ENCODE data around the gene SGPP2.

The SGPP2 gene

DNA sequence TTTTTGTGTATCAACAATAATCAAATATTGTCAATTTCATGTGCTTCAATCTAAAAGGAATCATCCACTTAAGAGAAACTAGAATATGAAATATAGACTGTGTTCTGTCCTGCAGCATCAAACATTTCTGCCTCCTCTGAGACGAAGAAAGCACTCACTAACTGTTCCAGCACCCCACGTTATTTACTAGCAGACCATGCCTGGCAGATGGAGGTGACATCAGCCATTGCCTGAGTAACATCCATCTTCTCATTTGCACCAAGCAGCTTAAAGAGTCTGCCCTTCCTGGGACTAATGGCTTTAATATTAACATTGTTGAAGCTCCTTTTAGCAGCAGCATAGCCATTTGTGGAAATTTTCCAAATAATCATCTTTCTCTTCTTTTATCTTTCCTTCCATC, 25.7 kb downstream of the SGPP2 start:
- no peak for DNase-seq (ENCODE audit: low read depth)
- H3K4me3 ChIP-seq (ENCODE audit: low read depth, low read length): no peak overlapping the region
- no peak for TF ChIP-seq CTCF (IDR thresholded peaks at IDR 0.05; ENCODE audit: control insufficient read depth, extremely low read depth, insufficient read depth)

- TF ChIP-seq CTCF (IDR thresholded peaks at IDR 0.05; ENCODE audit: control insufficient read depth, extremely low read depth, insufficient read depth): no peak
- DNase-seq (ENCODE audit: low read depth): no peak
- no peak overlapping the region for H3K4me3 ChIP-seq (ENCODE audit: low read depth, low read length)
Observed at GRCh38 chr2:222451224-222451674, 26.9 kb downstream of the SGPP2 start.

GRCh38 chr2:222452422-222452950, 28.1 kb downstream of the SGPP2 start:
- no peak for DNase-seq (ENCODE audit: low read depth)
- no peak for TF ChIP-seq CTCF (IDR thresholded peaks at IDR 0.05; ENCODE audit: control insufficient read depth, extremely low read depth, insufficient read depth)
- H3K4me3 ChIP-seq (ENCODE audit: low read depth, low read length): no peak overlapping the region

GRCh38 chr2:222456479-222457077, 32.2 kb downstream of the SGPP2 start:
- H3K4me3 ChIP-seq (ENCODE audit: low read depth, low read length): no peak overlapping the region
- TF ChIP-seq CTCF (IDR thresholded peaks at IDR 0.05; ENCODE audit: control insufficient read depth, extremely low read depth, insufficient read depth): no peak
- DNase-seq (ENCODE audit: low read depth): no peak

DNA sequence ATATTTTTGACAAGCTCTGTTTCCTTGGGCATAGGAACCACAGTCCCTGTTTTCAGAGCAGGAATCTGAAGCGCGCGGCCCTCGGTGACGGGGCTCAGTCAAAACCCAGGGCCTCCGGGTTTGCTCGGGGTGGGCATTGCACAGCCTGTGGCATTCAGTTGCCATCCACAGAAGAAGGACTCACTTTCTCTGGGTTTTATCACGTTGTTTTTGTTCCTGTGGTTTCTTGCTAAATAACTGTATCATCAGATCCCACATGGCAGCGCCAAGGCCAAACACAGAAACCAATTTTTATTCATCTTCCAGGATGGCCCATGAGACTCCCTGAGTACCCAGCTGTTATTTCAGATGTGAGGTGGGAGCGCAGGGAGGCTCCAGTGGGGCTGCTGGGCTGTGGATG, 35.6 kb downstream of the SGPP2 start:
- no peak overlapping the region for H3K4me3 ChIP-seq (ENCODE audit: low read depth, low read length)
- TF ChIP-seq CTCF (IDR thresholded peaks at IDR 0.05; ENCODE audit: control insufficient read depth, extremely low read depth, insufficient read depth): no peak
- DNase-seq (ENCODE audit: low read depth): no peak

- no peak overlapping the region for H3K4me3 ChIP-seq (ENCODE audit: low read depth, low read length)
- TF ChIP-seq CTCF (IDR thresholded peaks at IDR 0.05; ENCODE audit: control insufficient read depth, extremely low read depth, insufficient read depth): no peak
- DNase-seq (ENCODE audit: low read depth): no peak
Observed at GRCh38 chr2:222465746-222466145, 41.4 kb downstream of the SGPP2 start.

- no peak for TF ChIP-seq CTCF (IDR thresholded peaks at IDR 0.05; ENCODE audit: control insufficient read depth, extremely low read depth, insufficient read depth)
- no peak overlapping the region for H3K4me3 ChIP-seq (ENCODE audit: low read depth, low read length)
- DNase-seq (ENCODE audit: low read depth): no peak
Observed at GRCh38 chr2:222468346-222468745, 44.0 kb downstream of the SGPP2 start.
